HG03442 (cell line): Measurements from ENCODE around the gene MRC1.

Experiments used
- ATAC-seq: cut with Tn5 transposase; IDR thresholded peaks from one replicate; pipeline ENCODE4 v1.9.1; 2021; ENCODE audit warnings: mild to moderate bottlenecking, moderate library complexity; ENCODE audit not compliant: unreplicated experiment

Gene MRC1

GRCh38 chr10:17842641-17843040 lies 33.5 kb downstream of the MRC1 start:
- ATAC-seq, result no peak

DNA sequence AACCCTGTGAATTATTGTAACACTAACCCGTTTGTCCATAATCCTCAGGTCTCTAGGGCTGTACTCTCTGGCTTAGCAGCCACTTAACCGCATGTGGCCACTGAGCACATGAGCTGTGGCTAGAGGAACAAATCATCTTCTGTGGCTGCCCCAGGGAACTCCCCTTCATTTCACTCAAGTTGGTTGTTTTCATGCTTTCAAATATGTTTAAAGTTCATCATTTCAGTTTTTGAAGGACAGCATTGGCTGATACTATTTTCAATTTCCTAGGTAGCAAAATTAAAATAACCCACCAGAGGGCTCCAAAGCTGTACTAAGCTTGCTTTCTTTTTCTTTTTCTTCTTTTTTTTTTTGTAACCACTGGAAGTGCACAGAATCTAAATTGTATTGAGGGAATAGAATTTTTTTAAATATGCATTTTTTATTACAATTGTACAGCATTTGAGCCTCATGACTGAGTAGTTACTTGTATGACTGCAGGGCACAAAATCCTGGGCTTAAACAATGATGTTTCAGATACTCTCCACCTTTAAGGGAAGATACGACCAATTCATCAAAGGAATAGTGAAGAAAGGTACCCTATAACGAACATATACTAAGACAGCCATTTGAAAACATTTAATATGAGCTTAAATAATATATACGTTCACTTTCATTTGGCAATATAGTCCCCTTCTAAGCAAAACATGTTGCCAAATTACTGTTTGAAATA lies 38.6 kb downstream of the MRC1 start:
- ATAC-seq, result no peak

DNA sequence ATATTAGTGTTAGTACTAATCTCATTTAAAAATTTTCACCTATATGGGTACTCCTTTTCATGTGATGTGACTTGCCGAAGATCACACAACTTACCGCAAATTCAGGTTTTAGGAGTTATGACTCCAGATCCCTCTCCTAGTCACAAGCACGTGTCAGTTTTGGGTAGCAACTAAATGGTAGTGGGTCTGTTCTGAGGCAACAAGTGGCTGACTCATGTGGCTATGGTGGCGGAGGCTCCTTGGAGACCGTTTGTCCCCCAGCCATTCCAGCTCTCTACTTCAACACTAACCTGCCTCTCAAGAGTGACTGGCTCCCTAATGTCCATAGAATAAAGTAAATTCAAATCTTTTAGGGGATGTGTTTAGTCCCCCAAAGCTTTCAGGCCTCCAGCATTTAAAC lies 39.5 kb downstream of the MRC1 start:
- ATAC-seq, result no peak

GRCh38 chr10:17850501-17850900 lies 41.4 kb downstream of the MRC1 start:
- ATAC-seq, result no peak

DNA sequence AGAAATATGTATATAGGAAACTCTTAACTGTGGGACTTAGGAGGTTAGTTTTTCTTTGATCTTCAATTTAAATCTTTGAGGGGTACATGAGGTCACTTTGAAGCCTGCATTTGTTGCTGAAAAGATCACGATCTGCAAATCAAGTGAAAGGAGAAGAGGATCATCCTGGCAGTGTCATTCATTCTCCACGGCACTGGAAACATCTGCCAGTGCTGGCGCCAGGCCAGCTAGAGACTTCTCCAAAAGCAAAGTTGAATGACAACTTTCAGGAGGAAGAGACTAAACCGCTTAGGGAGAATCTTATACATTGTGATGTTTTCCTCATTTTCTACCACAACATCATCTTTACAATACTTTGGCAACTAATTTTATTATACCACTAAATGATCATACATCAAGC lies 42.5 kb downstream of the MRC1 start:
- no peak for ATAC-seq

- ATAC-seq, result peak; percentile 69
These were observed 45.0 kb downstream of the MRC1 start for GRCh38 chr10:17854044-17854652.

DNA sequence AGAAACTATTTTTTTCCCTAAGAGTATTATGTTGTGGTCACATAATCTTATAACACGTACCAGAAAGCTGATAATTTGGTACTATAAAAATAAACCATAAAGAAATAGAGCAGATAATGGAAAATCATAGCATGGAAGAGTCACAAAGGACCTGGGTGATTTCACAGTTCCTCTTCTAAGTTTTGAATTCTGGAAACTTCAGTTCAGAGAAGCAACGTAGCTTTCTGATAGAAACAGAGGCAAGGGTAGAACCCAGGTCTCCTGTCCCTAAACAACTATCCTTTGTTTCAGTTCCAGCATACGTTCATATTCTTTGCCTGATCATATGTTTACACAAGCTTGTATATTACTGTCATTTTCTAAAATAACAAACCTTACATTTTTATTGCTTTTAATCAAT lies 47.9 kb downstream of the MRC1 start:
- no peak for ATAC-seq

GRCh38 chr10:17859492-17860156 lies 50.5 kb downstream of the MRC1 start:
- no peak for ATAC-seq

DNA sequence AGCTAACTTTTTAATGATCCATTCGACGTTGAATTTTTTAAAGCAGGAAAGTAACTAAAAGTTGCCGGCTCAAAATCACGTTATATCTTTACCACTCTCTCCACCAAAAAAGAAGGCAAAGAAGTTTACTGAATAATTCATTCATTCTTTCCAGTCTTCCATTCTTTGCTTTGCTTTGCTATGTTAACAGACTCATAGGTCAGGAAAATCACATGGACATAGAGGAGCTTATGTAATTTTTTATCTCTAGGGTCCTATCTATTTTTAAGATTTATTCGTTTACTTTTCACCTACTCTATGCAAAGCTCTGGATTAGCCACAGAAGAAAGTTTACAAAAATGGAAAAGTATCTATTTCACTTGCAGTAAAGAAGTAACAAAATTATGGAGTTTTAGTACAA lies 52.6 kb downstream of the MRC1 start:
- ATAC-seq, result no peak

DNA sequence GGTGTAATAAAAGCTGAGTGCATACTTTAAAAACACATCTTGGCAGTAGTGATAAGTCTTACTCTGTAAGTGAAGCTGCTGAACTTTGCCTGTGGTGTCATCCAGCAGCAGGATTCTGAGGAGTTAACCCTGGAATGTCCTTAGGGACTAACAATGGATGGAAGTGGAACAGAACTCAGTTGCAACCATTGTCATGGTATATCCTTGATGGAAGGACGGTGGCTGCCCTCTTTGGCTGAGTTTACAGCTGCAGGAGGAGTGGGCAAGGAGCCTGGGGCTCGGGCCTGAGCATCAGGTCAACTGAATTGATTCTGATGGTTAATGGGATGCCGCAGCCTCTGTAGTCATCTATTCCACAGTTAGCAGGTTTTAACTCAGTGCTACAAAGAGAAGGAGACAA lies 56.2 kb downstream of the MRC1 start:
- ATAC-seq, result no peak

DNA sequence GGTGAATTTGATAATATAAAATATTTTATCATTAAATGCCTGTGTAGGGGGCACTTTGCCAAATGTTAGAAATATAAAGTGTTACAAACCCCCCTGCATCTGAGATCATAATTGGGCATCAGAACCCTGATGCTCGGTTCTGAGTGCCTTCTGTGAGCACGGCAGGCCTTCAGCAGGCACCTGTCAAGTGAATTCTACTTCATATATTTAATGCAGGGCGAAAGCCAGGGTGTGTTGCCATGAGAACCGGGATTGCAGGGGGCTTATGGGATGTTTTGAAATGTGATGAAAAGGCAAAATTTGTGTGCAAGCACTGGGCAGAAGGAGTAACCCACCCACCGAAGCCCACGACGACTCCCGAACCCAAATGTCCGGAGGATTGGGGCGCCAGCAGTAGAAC lies 57.2 kb downstream of the MRC1 start:
- no peak for ATAC-seq

DNA sequence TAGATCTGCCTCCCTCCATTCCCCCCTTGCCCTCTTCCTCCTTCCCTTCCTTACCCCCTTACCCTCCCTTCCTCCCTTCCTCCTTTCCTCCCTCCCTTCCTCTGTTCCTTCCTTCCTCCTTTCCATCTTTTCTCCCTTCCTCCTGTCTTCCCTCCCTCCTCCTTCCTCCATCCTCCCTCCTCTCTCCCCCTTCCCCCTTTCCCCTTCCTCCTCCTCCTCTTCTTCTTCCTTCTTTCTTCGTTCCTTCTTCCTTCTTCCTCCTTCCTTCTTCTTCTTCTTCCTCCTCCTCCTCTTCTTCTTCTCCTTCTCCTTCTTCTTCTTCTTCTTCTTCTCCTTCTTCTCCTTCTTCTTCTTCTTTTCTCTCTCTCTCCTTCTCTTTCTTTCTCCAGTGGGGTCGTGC lies 57.9 kb downstream of the MRC1 start:
- no peak for ATAC-seq

DNA sequence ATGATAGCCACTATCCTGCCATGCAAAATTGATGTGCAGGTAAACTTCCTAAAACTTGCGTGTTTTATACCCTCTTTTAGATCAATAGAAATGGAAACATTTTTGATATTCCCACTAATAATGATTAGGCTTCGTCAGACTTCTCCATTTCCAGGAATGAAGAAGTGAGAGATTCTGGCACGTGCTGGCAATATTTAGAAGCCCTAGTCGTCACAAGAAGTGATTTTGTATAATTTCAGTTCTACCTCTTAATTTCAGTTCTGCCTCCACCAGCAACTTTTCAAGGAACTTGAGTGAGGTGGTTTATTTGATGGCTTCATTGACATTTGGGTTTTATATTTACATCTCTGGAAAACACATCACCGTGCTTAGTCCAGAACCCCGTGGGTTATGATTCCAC lies 61.9 kb downstream of the MRC1 start:
- no peak for ATAC-seq

- no peak for ATAC-seq
These were observed 63.3 kb downstream of the MRC1 start for GRCh38 chr10:17872191-17873091.

DNA sequence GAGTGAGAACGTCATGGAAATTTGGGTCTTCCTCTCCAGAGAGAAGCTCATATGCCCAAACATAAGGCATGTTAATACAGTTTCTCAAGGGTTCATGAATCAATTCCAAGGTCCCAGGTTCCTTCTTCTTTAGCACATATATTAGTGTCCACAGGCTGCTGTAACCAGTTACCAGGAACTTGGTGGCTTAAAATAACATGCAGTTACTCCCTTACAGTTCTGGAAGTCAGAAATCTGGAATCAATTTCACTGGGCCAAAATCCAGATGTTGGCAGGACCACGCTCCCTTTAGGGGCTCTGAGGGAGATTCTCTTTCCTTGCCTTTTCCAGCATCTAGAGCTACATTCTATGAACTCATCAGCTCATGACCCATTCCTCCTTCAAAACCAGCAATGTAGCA lies 64.8 kb downstream of the MRC1 start:
- ATAC-seq, result no peak

DNA sequence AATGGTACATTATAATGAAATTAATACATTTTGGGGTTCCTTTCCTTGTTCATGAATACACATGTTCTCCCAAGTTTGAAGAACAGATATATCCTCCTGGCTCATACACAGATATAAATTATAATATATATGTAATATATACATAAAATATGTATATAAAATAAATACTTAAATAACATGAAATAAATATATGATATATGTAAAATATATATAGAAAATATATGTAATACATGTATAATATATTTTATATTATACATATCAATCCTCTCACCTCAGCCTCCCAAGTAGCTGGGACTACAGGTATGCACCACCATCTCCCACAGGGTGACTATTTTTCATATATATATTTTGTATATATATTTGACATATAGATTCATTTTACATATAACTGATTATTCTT lies 68.0 kb downstream of the MRC1 start:
- ATAC-seq, result no peak

- no peak for ATAC-seq
These were observed 69.7 kb downstream of the MRC1 start for GRCh38 chr10:17878896-17879295.

DNA sequence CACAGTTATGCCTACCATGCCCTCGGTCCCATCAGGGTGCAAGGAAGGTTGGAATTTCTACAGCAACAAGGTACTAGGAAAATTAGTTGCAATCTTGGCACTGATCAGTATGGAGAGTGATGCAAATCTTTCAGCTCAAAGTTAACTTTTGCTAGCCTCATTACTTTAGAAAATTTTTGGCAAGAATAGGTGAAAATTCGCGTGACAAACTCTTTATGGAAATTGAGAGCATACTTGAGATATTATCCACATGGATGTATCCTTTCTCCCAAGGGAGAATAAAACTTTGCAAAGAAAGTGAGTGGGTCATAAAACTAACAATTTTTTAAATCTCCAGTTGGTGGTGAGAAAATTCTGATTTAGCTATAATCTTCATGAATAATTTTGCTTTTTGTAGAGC lies 71.5 kb downstream of the MRC1 start:
- no peak for ATAC-seq

GRCh38 chr10:17882557-17882956 lies 73.4 kb downstream of the MRC1 start:
- no peak for ATAC-seq

DNA sequence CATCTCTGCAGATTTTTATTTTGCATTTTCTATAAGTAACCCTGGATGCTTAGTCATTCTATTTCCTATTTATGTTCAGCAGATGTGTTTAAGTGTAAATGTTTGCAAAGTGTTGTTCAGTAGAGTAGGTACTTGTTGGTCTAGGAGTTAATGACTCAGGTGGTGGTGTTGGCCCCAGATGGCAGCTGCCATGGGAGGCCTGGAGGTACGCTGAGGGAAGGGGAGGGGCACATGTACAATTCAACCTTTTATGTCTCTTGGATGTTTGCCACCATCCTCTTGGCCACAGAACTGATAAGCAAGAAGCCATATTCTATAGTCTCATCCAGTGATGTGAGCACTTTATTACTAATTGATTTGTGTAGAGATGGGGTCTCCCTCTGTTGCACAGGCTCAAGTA lies 74.5 kb downstream of the MRC1 start:
- no peak for ATAC-seq

- ATAC-seq, result no peak
These were observed 79.0 kb downstream of the MRC1 start for GRCh38 chr10:17888189-17888588.
